Measurements from ENCODE around the gene MVB12B.

The MVB12B gene

GRCh38 chr9:126497660-126498275, 171.1 kb downstream of the MVB12B start:
- DNase-seq, result no peak

- no peak for DNase-seq
These were observed 171.7 kb downstream of the MVB12B start for GRCh38 chr9:126498331-126498730.

GRCh38 chr9:126499005-126499910, 172.6 kb downstream of the MVB12B start:
- peak; percentile 8 for DNase-seq

GRCh38 chr9:126499911-126500599, 173.4 kb downstream of the MVB12B start:
- no peak for DNase-seq

GRCh38 chr9:126500600-126501382, 174.2 kb downstream of the MVB12B start:
- peak; percentile 35 for DNase-seq

GRCh38 chr9:126501383-126502331, 175.0 kb downstream of the MVB12B start:
- no peak for DNase-seq

GRCh38 chr9:126502417-126503332, 176.0 kb downstream of the MVB12B start:
- no peak for DNase-seq

GRCh38 chr9:126503333-126504085, 176.9 kb downstream of the MVB12B start:
- no peak for DNase-seq

- no peak for DNase-seq
These were observed 177.7 kb downstream of the MVB12B start for GRCh38 chr9:126504086-126504976.

GRCh38 chr9:126504977-126505455, 178.4 kb downstream of the MVB12B start:
- DNase-seq, result no peak

GRCh38 chr9:126505697-126506346, 179.2 kb downstream of the MVB12B start:
- no peak for DNase-seq

- DNase-seq, result no peak
These were observed 180.0 kb downstream of the MVB12B start for GRCh38 chr9:126506361-126507317.

- DNase-seq, result no peak
These were observed 180.9 kb downstream of the MVB12B start for GRCh38 chr9:126507318-126508109.

- no peak for DNase-seq
These were observed 181.6 kb downstream of the MVB12B start for GRCh38 chr9:126508171-126508591.

GRCh38 chr9:126508928-126509327, 182.3 kb downstream of the MVB12B start:
- DNase-seq, result no peak

GRCh38 chr9:126509718-126510117, 183.1 kb downstream of the MVB12B start:
- DNase-seq, result no peak
